Lung (tissue), 12 donors: ENCODE measurements around the gene C16orf90. TPM values are rescaled to one million over a fixed set of nuclear protein-coding genes. Genes with fewer than 3 reads are reported as not detected.

ENCODE experiments used
- ATAC-seq: fragments of 200-7000 bp; cut with Tn5 transposase; one replicate; pipeline ENCODE4 v1.9.1; 2020; ENCODE audit warnings: moderate number of reproducible peaks; ENCODE audit not compliant: insufficient read depth, low FRiP score
- DNase-seq, 3 donors: peaks; one replicate each; pipeline ENCODE4 v3.0.0-alpha.2; 2013 to 2017
- H3K27ac ChIP-seq, 2 donors: one replicate each; pipeline ENCODE4 v1.5.1; 2013; ENCODE audit warnings: mild to moderate bottlenecking in 2 of 2, moderate library complexity in 2 of 2, control low read depth in 1 of 2, inconsistent platforms in 1 of 2, low read depth in 1 of 2, low read length in 1 of 2
- H3K27me3 ChIP-seq, 3 donors: one replicate each; pipeline ENCODE4 v1.5.1; 2013; ENCODE audit warnings: low read length in 2 of 3; ENCODE audit not compliant: control insufficient read depth in 3 of 3, insufficient read depth in 3 of 3
- H3K36me3 ChIP-seq, 4 donors: one replicate each; pipeline ENCODE4 v1.5.1; 2013; ENCODE audit warnings: low read length in 4 of 4, mild to moderate bottlenecking in 1 of 4, moderate library complexity in 1 of 4; ENCODE audit not compliant: control insufficient read depth in 4 of 4, insufficient read depth in 4 of 4
- H3K4me1 ChIP-seq, 5 donors: one replicate each; pipeline ENCODE4 v1.5.1; 2013; ENCODE audit warnings: low read length in 5 of 5, mild to moderate bottlenecking in 2 of 5, moderate library complexity in 1 of 5; ENCODE audit not compliant: control insufficient read depth in 5 of 5, insufficient read depth in 5 of 5
- H3K4me3 ChIP-seq: one replicate; pipeline ENCODE4 v1.5.1; 2013; ENCODE audit warnings: mild to moderate bottlenecking, control low read depth, moderate library complexity
- H3K9ac ChIP-seq, 2 donors: one replicate each; pipeline ENCODE4 v1.5.1; 2013; ENCODE audit warnings: low read length in 2 of 2, control low read depth in 1 of 2; ENCODE audit not compliant: insufficient read depth in 1 of 2
- H3K9me3 ChIP-seq, 4 donors: one replicate each; pipeline ENCODE4 v1.5.1; 2013; ENCODE audit warnings: low read length in 3 of 4, mild to moderate bottlenecking in 1 of 4, moderate library complexity in 1 of 4; ENCODE audit not compliant: control insufficient read depth in 4 of 4, insufficient read depth in 3 of 4
- CTCF ChIP-seq: IDR thresholded peaks from 2 replicates; pipeline ENCODE4 v1.5.1; 2012; ENCODE audit warnings: mild to moderate bottlenecking; ENCODE audit errors: control extremely low read depth, extremely low read depth
- WGBS, 2 donors: extraction: QIAGEN DNeasy Blood & Tissue Kit; methylation state at CpG; one replicate each; pipeline ENCODE4 v1.1.7; 2013; 5-methylcytosine and 5-hydroxymethylcytosine counted together
- polyA plus RNA-seq, 2 donors: library from polyadenylated mRNA; stranded (reverse); fragments of 200-250 nt; gene quantifications; one replicate each; pipeline ENCODE4 v1.2.1, GENCODE V29; 2013
- total RNA-seq, 2 donors: library from RNA; depleted of rRNA in 1 of 2; stranded (reverse); fragments of >200 nt in 1 of 2; gene quantifications; one replicate each; pipeline ENCODE4 v1.2.1, GENCODE V29; 2014 to 2021
- donor health status: control.
- donor health status: control.
- donor health status: Bipolar disorder and iron deficiency.
- donor health status: healthy.
- donor health status: DM: yes; HTN: yes; CAD: no.

C16orf90 gene
- total and polyA plus RNA-seq, 4 donors: not detected

GRCh38 chr16:3532741-3533140 lies 37.5 kb upstream of the C16orf90 start:
- H3K9ac ChIP-seq: no peak overlapping the region
- DNase-seq (no peak), ATAC-seq (no peak)
- H3K4me1 ChIP-seq: no peaks in the 10 kb centered on the region
- no peak overlapping the region for H3K27ac ChIP-seq
- H3K9me3 ChIP-seq: no peaks in the 10 kb centered on the region
- 92 to 93% methylated on average over 12 of the region's 12 CpGs for WGBS, 2 donors
- H3K36me3 ChIP-seq: peaks cover 8 to 44% (median 30%) of the 10 kb centered on the region in 4 donors
- TF ChIP-seq CTCF: no peak
- H3K27me3 ChIP-seq: no peaks in the 10 kb centered on the region
- H3K4me3 ChIP-seq: no peak overlapping the region

GRCh38 chr16:3530371-3530914 lies 35.2 kb upstream of the C16orf90 start:
- 97% methylated on average over 12 of the region's 12 CpGs for WGBS, 2 donors
- Histone ChIP-seq H3K36me3 (peaks cover 11 to 43% (median 30%) of the 10 kb centered on the region in 4 donors), H3K27me3 (no peaks in the 10 kb centered on the region), H3K4me1 (peaks cover 0 to 1% (median 0%) of the 10 kb centered on the region in 5 donors), H3K27ac (no peak overlapping the region), H3K9me3 (no peaks in the 10 kb centered on the region), H3K9ac (no peak overlapping the region), H3K4me3 (no peak overlapping the region)
- ATAC-seq (no peak), DNase-seq (no peak)
- TF ChIP-seq CTCF: no peak

GRCh38 chr16:3529175-3529574 lies 33.9 kb upstream of the C16orf90 start:
- H3K36me3 ChIP-seq: peaks cover 16 to 51% (median 33%) of the 10 kb centered on the region in 4 donors
- H3K4me1 ChIP-seq: peaks cover 0 to 1% (median 0%) of the 10 kb centered on the region in 5 donors
- DNase-seq: no peak
- no peak overlapping the region for H3K27ac ChIP-seq
- H3K4me3 ChIP-seq: no peak overlapping the region
- no peak for TF ChIP-seq CTCF
- no peaks in the 10 kb centered on the region for H3K27me3 ChIP-seq
- H3K9me3 ChIP-seq: no peaks in the 10 kb centered on the region
- ATAC-seq: no peak
- H3K9ac ChIP-seq: no peak overlapping the region

GRCh38 chr16:3528406-3528805 lies 33.1 kb upstream of the C16orf90 start:
- 97 to 100% methylated on average over 2 of the region's 2 CpGs for WGBS, 2 donors
- H3K27me3 ChIP-seq: no peaks in the 10 kb centered on the region
- DNase-seq (no peak), ATAC-seq (no peak)
- H3K4me1 ChIP-seq: peaks cover 0 to 1% (median 0%) of the 10 kb centered on the region in 5 donors
- H3K27ac ChIP-seq: no peak overlapping the region
- H3K9me3 ChIP-seq: no peaks in the 10 kb centered on the region
- peaks cover 15 to 50% (median 36%) of the 10 kb centered on the region in 4 donors for H3K36me3 ChIP-seq
- no peak overlapping the region for H3K9ac ChIP-seq
- H3K4me3 ChIP-seq: no peak overlapping the region
- no peak for TF ChIP-seq CTCF
